KMS-11 (cell line): Measurements from ENCODE around the gene ERC2.
A peak's percentile ranks its signal among the peaks of the same experiment; 100 is the strongest.

Experiments
- H2AFZ ChIP-seq: fragments of 200-600 bp; sonication (generic); 2 replicates; pipeline ENCODE4 v1.6.1; 2016; ENCODE audit warnings: antibody characterized with exemption, mixed run types, low read depth
- H3K27ac ChIP-seq: fragments of 200-600 bp; sonication (generic); 2 replicates; pipeline ENCODE4 v1.6.1; 2016; ENCODE audit warnings: mild to moderate bottlenecking, mixed run types
- H3K27me3 ChIP-seq: fragments of 200-600 bp; sonication (generic); 2 replicates; pipeline ENCODE4 v1.6.1; 2017; ENCODE audit warnings: mild to moderate bottlenecking, low read depth, mixed run types, moderate library complexity; ENCODE audit not compliant: insufficient read depth
- H3K36me3 ChIP-seq: fragments of 200-600 bp; sonication (generic); 2 replicates; pipeline ENCODE4 v1.6.1; 2017; ENCODE audit warnings: mild to moderate bottlenecking, mixed run types; ENCODE audit not compliant: insufficient read depth
- H3K4me1 ChIP-seq: fragments of 200-600 bp; sonication (generic); 2 replicates; pipeline ENCODE4 v1.6.1; 2016; ENCODE audit warnings: mild to moderate bottlenecking, low read depth, mixed run types; ENCODE audit not compliant: poor library complexity, severe bottlenecking
- H3K4me2 ChIP-seq: fragments of 200-600 bp; sonication (generic); 2 replicates; pipeline ENCODE4 v1.7.0; 2016; ENCODE audit warnings: mild to moderate bottlenecking, mixed run types
- H3K4me3 ChIP-seq: fragments of 200-600 bp; sonication (generic); IDR thresholded peaks from 2 replicates; pipeline ENCODE4 v1.6.1; 2017; ENCODE audit warnings: low read depth, low read length, mixed read lengths; ENCODE audit not compliant: insufficient read depth
- H3K79me2 ChIP-seq: fragments of 200-600 bp; sonication (generic); 2 replicates; pipeline ENCODE4 v1.6.1; 2016; ENCODE audit warnings: low read depth, mixed run types; ENCODE audit not compliant: insufficient read depth
- H3K9ac ChIP-seq: fragments of 200-600 bp; sonication (generic); 2 replicates; pipeline ENCODE4 v1.6.1; 2016; ENCODE audit warnings: mild to moderate bottlenecking, mixed run types
- H4K20me1 ChIP-seq: fragments of 200-600 bp; sonication (generic); 2 replicates; pipeline ENCODE4 v1.6.1; 2016; ENCODE audit warnings: mild to moderate bottlenecking, mixed run types; ENCODE audit not compliant: insufficient read depth
- TF ChIP-seq, protein P1 (sequence below): fragments of 200-600 bp; sonication (generic); conservative IDR thresholded peaks from 2 replicates; pipeline ENCODE4 v1.6.1; 2017; ENCODE audit warnings: low read depth, mild to moderate bottlenecking, antibody characterized with exemption, low read length, moderate library complexity, mixed read lengths

Gene ERC2

GRCh38 chr3:56467108-56467507 lies 1.2 kb downstream of the ERC2 start:
- peak overlapping the region; percentile 65 for H3K4me2 ChIP-seq
- H2AFZ ChIP-seq: peak overlapping the region; percentile 45; the same call in 1 of the 2 replicates
- no peaks in the 10 kb centered on the region for H4K20me1 ChIP-seq
- H3K4me1 ChIP-seq: no peaks in the 10 kb centered on the region
- no peaks in the 10 kb centered on the region for H3K79me2 ChIP-seq
- TF ChIP-seq, protein P1, sequence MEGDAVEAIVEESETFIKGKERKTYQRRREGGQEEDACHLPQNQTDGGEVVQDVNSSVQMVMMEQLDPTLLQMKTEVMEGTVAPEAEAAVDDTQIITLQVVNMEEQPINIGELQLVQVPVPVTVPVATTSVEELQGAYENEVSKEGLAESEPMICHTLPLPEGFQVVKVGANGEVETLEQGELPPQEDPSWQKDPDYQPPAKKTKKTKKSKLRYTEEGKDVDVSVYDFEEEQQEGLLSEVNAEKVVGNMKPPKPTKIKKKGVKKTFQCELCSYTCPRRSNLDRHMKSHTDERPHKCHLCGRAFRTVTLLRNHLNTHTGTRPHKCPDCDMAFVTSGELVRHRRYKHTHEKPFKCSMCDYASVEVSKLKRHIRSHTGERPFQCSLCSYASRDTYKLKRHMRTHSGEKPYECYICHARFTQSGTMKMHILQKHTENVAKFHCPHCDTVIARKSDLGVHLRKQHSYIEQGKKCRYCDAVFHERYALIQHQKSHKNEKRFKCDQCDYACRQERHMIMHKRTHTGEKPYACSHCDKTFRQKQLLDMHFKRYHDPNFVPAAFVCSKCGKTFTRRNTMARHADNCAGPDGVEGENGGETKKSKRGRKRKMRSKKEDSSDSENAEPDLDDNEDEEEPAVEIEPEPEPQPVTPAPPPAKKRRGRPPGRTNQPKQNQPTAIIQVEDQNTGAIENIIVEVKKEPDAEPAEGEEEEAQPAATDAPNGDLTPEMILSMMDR: no peak
- no peaks in the 10 kb centered on the region for H3K27me3 ChIP-seq
- H3K9ac ChIP-seq: no peak overlapping the region
- no peaks in the 10 kb centered on the region for H3K36me3 ChIP-seq
- no peak overlapping the region for H3K27ac ChIP-seq
- no peak overlapping the region for H3K4me3 ChIP-seq

DNA sequence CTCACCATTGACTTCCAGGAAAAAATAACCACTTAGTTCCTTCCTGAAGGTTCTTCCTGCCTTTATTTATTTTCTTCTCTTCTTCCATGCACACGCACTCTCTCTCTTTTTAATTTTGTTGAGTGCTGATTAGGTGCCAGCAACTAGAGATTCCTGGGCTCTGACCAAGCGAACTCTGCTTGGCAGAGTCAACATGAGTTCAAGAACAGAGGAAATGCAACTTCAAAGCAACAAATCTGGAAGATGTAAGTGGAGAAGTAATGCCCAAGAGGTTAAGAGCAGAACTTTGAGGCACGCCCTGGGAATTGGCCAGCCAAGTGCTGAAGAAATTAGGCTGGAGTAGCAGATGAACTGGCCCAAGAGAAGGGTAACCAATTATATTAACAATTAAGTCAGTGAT lies 8.5 kb downstream of the ERC2 start:
- H3K27ac ChIP-seq: no peak overlapping the region
- H3K4me1 ChIP-seq: no peaks in the 10 kb centered on the region
- no peaks in the 10 kb centered on the region for H3K27me3 ChIP-seq
- H2AFZ ChIP-seq: no peak overlapping the region
- no peak overlapping the region for H3K9ac ChIP-seq
- H3K4me2 ChIP-seq: no peak overlapping the region
- no peak overlapping the region for H3K4me3 ChIP-seq
- H4K20me1 ChIP-seq: no peaks in the 10 kb centered on the region
- no peaks in the 10 kb centered on the region for H3K36me3 ChIP-seq
- TF ChIP-seq, protein P1: no peak
- no peaks in the 10 kb centered on the region for H3K79me2 ChIP-seq

GRCh38 chr3:56459104-56459496 lies 9.2 kb downstream of the ERC2 start:
- Histone ChIP-seq H3K27ac (no peak overlapping the region), H3K27me3 (no peaks in the 10 kb centered on the region), H3K79me2 (no peaks in the 10 kb centered on the region), H3K4me3 (no peak overlapping the region), H3K36me3 (no peaks in the 10 kb centered on the region), H2AFZ (no peak overlapping the region), H3K4me2 (no peak overlapping the region), H3K4me1 (no peaks in the 10 kb centered on the region), H3K9ac (no peak overlapping the region), H4K20me1 (no peaks in the 10 kb centered on the region)
- TF ChIP-seq, protein P1: no peak

DNA sequence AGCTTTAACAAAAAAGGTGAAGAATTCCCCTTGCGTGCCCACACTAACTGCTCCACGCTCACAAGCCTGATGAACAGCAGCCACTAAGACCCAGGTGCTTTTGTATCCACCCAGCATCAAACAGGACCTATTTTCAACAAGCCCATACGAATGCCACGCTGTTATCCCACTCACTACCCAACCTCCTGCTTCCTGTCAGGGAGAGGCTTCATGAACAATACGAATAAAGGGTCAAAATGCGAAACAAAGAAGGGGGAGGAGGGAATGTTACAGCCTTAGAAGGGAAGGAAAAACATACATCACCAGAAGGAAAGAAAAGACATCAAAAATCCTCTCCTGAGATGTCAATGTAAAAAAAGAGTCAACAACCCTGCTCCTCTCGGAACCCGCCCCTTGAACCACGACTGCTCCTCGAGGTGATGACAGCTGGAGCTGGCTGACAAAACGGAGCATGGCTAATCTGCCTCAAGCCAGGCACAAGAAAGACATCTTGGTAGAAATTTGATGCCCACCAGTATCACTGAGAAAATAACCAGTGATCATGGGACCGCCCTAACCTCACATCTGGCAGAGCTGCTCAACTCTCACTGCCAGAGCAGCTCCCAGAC lies 9.7 kb downstream of the ERC2 start:
- Histone ChIP-seq H3K4me1 (no peaks in the 10 kb centered on the region), H3K79me2 (no peaks in the 10 kb centered on the region), H3K4me3 (no peak overlapping the region), H3K27me3 (no peaks in the 10 kb centered on the region), H2AFZ (no peak overlapping the region), H4K20me1 (no peaks in the 10 kb centered on the region), H3K4me2 (no peak overlapping the region), H3K27ac (no peak overlapping the region), H3K9ac (no peak overlapping the region), H3K36me3 (no peaks in the 10 kb centered on the region)
- TF ChIP-seq, protein P1: no peak
